HepG2 (cell line): ENCODE data around the gene POFUT1. TPM values are rescaled to one million over a fixed set of nuclear protein-coding genes. Genes with fewer than 3 reads are reported as not detected.

Experiments used
- ATAC-seq: fragments of 200-7000 bp; cut with Tn5 transposase; 3 replicates; pipeline ENCODE4 v1.9.1; 2020; ENCODE audit warnings: mild to moderate bottlenecking, moderate library complexity
- BruUV-seq: library from RNA; stranded (reverse); fragments of 400-500 nt; replicated peaks from 2 replicates; lab custom pipeline; 2021; lab: Mats Ljungman, UMichigan
- CTCF ChIA-PET: fragments of 300-600 bp; formaldehyde crosslinking; extraction: SDS; loops from one replicate; lab custom pipeline; 2021; ENCODE audit warnings: low total read pairs, inconsistent platforms, low intra/inter-chr PET ratio; lab: Yijun Ruan, JAX
- POLR2A ChIA-PET: fragments of 350-600 bp; sonication (Branson Sonifier 250); formaldehyde crosslinking; loops from one replicate; lab custom pipeline; 2020; ENCODE audit warnings: antibody characterized with exemption, inconsistent platforms; lab: Yijun Ruan, JAX
- DNase-seq: peaks from one replicate; pipeline ENCODE4 v3.0.0-alpha.2; 2015; ENCODE audit warnings: low spot score
- FAIRE-seq: peaks from 3 replicates; lab custom pipeline; 2011; peaks lifted over from hg19 to GRCh38; lab: Jason Lieb, UNC
- H2AFZ ChIP-seq: one replicate; pipeline ENCODE4 v1.6.1; 2011; ENCODE audit warnings: low read length, inconsistent platforms
- H3K27ac ChIP-seq: fragments of 300-600 bp; 3 replicates; pipeline ENCODE4 v1.8.0; 2011; ENCODE audit warnings: mixed run types, mild to moderate bottlenecking, mixed read lengths, low read length, inconsistent platforms; ENCODE audit not compliant: insufficient read depth; ENCODE audit errors: extremely low read length
- H3K27me3 ChIP-seq, 2 experiments: fragments of 200-600 bp in 1 of 2; 2 replicates in 1 of 2; 3 replicates in 1 of 2; pipeline versions ENCODE4 v1.6.0 to v1.8.0; 2011; ENCODE audit warnings: low read length in 2 of 2, mild to moderate bottlenecking in 2 of 2, moderate library complexity in 2 of 2, inconsistent platforms in 1 of 2; ENCODE audit not compliant: insufficient read depth in 2 of 2, control insufficient read depth in 1 of 2
- H3K36me3 ChIP-seq, 2 experiments: fragments of 200-600 bp in 1 of 2; replicated peaks in 1 of 2; 2 replicates in 1 of 2; 3 replicates in 1 of 2; pipeline versions ENCODE4 v1.5.1 to v1.8.0; 2011; ENCODE audit warnings: low read length in 2 of 2, inconsistent platforms in 1 of 2; ENCODE audit not compliant: insufficient read depth in 2 of 2, control insufficient read depth in 1 of 2
- H3K4me1 ChIP-seq: 2 replicates; pipeline ENCODE4 v1.5.1; 2012; ENCODE audit warnings: low read length, inconsistent platforms; ENCODE audit not compliant: insufficient read depth
- H3K4me2 ChIP-seq: 2 replicates; pipeline ENCODE4 v1.6.0; 2011; ENCODE audit warnings: low read depth, low read length, inconsistent platforms
- H3K4me3 ChIP-seq, 3 experiments: fragments of 200-600 bp in 1 of 3; sonication (generic), shearing (Covaris generic) in 1 of 3; replicated peaks in 1 of 3; 2 replicates each; pipeline ENCODE4 v1.5.1; 2011 to 2016; ENCODE audit warnings: low read length in 3 of 3, inconsistent platforms in 2 of 3, low read depth in 2 of 3, mild to moderate bottlenecking in 2 of 3, control low read depth in 1 of 3, mixed read lengths in 1 of 3; ENCODE audit not compliant: insufficient read depth in 1 of 3
- H3K79me2 ChIP-seq: one replicate; pipeline ENCODE4 v1.6.1; 2011; ENCODE audit warnings: low read length, inconsistent platforms; ENCODE audit not compliant: insufficient read depth
- H3K9ac ChIP-seq: 2 replicates; pipeline ENCODE4 v1.6.0; 2011; ENCODE audit warnings: mild to moderate bottlenecking, low read depth, low read length, inconsistent platforms; ENCODE audit not compliant: insufficient read depth
- H3K9me3 ChIP-seq: 2 replicates; pipeline ENCODE4 v1.5.1; 2012; ENCODE audit warnings: mild to moderate bottlenecking, low read length
- H4K20me1 ChIP-seq: 2 replicates; pipeline ENCODE4 v1.6.0; 2011; ENCODE audit warnings: inconsistent platforms, mild to moderate bottlenecking, low read length, moderate library complexity; ENCODE audit not compliant: insufficient read depth
- DMAP1 ChIP-seq: IDR thresholded peaks from 2 replicates; pipeline ENCODE4 v1.6.1; 2016
- ISL2 ChIP-seq: sonication (generic); formaldehyde crosslinking; IDR thresholded peaks from 2 replicates; pipeline ENCODE4 v1.5.0; 2020; ENCODE audit warnings: missing genetic modification reagents
- MED1 ChIP-seq: sonication (generic); formaldehyde crosslinking; IDR thresholded peaks from 2 replicates; pipeline ENCODE4 v1.4.0; 2020; ENCODE audit warnings: missing genetic modification reagents
- MXI1 ChIP-seq: IDR thresholded peaks from 3 replicates; pipeline ENCODE4 v1.6.1; 2012; ENCODE audit warnings: low read depth, low read length, inconsistent platforms, borderline replicate concordance
- RXRB ChIP-seq: IDR thresholded peaks from 2 replicates; pipeline ENCODE4 v1.6.1; 2016; ENCODE audit warnings: borderline replicate concordance, missing genetic modification reagents, missing compliant biosample characterization
- SCMH1 ChIP-seq: sonication (generic); formaldehyde crosslinking; IDR thresholded peaks from 2 replicates; pipeline ENCODE4 v1.9.0; 2021; ENCODE audit warnings: missing genetic modification reagents, mild to moderate bottlenecking, borderline replicate concordance
- SKI ChIP-seq: fragments of 450-650 bp; IDR thresholded peaks from one replicate; pipeline ENCODE4 v1.6.1; 2018; ENCODE audit warnings: mild to moderate bottlenecking; ENCODE audit not compliant: partially characterized antibody
- SNAI1 ChIP-seq: sonication (generic); formaldehyde crosslinking; IDR thresholded peaks from 2 replicates; pipeline ENCODE4 v1.5.0; 2020; ENCODE audit warnings: mild to moderate bottlenecking, missing genetic modification reagents, borderline replicate concordance
- STAT6 ChIP-seq: sonication (generic); formaldehyde crosslinking; IDR thresholded peaks from 2 replicates; pipeline ENCODE4 v1.4.0; 2020; ENCODE audit warnings: missing genetic modification reagents, mild to moderate bottlenecking, borderline replicate concordance
- TBP ChIP-seq: sonication (generic); formaldehyde crosslinking; IDR thresholded peaks from 2 replicates; pipeline ENCODE4 v1.5.0; 2020; ENCODE audit warnings: missing genetic modification reagents
- TFAP4 ChIP-seq: sonication (generic); IDR thresholded peaks from 2 replicates; pipeline ENCODE4 v1.6.1; 2016; ENCODE audit warnings: low read depth, borderline replicate concordance
- ZNF205 ChIP-seq: IDR thresholded peaks from 2 replicates; pipeline ENCODE4 v1.6.1; 2018; ENCODE audit warnings: missing biosample characterization, missing genetic modification reagents
- ZNF431 ChIP-seq: sonication (generic); formaldehyde crosslinking; IDR thresholded peaks from 2 replicates; pipeline ENCODE4 v1.9.0; 2022; ENCODE audit warnings: missing genetic modification reagents, low read depth, mild to moderate bottlenecking, borderline replicate concordance
- ZNF782 ChIP-seq: sonication (generic); formaldehyde crosslinking; IDR thresholded peaks from 2 replicates; pipeline ENCODE4 v1.4.0; 2020; ENCODE audit warnings: missing genetic modification reagents, mild to moderate bottlenecking, borderline replicate concordance
- ZNF788 ChIP-seq: sonication (generic); formaldehyde crosslinking; IDR thresholded peaks from 2 replicates; pipeline ENCODE4 v1.5.0; 2020; ENCODE audit warnings: mild to moderate bottlenecking, missing genetic modification reagents, borderline replicate concordance
- WGBS: methylation state at CpG from one replicate; pipeline ENCODE4 v1.1.6; 2017; ENCODE audit warnings: low lambda C conversion rate; 5-methylcytosine and 5-hydroxymethylcytosine counted together
- in situ Hi-C: cut with HindIII; loops from 2 replicates; pipeline ENCODE4 v1.10.0; 2017; ENCODE audit warnings: low pct_unique_long_range_greater_than_20kb; ENCODE audit not compliant: extremely low pct_ligation_motif_present
- intact Hi-C: fragments of 100-400 bp; cut with micrococcal nuclease; formaldehyde crosslinking; loops from one replicate; pipeline ENCODE4 v1.10.0; 2022; ENCODE audit not compliant: unreplicated experiment
- polyA plus RNA-seq, 8 experiments: library from polyadenylated mRNA; depleted of rRNA in 3 of 8; stranded (reverse) in 7 of 8; unstranded in 1 of 8; fragments of >200 nt; fragmentation: Illumina TruSeq in 4 of 8; extraction: Trizol in 4 of 8; gene quantifications; 2 replicates each; pipeline versions ENCODE4 v1.2.1 to v1.2.3, GENCODE V29; 2011 to 2016; ENCODE audit warnings: low read depth in 4 of 8, missing spikeins in 1 of 8, mixed read lengths in 1 of 8; ENCODE audit not compliant: insufficient read depth in 1 of 8
- total RNA-seq, 5 experiments: library from RNA; depleted of rRNA; stranded (reverse); fragments of >200 nt; fragmentation: Illumina TruSeq; extraction: Trizol; gene quantifications; 2 replicates each; pipeline ENCODE4 v1.2.3, GENCODE V29; 2016; ENCODE audit warnings: low read depth in 1 of 5
- TF ChIP-seq, protein P1 (sequence below): sonication (generic); formaldehyde crosslinking; IDR thresholded peaks from 2 replicates; pipeline ENCODE4 v1.9.0; 2021; ENCODE audit warnings: missing genetic modification reagents, borderline replicate concordance

The POFUT1 gene
- total and polyA plus RNA-seq, 2 of the 13 experiments (the other 11 are each of a cell fraction or from before 2014, with no cell fraction given) = 35.5 to 58.3 TPM

DNA sequence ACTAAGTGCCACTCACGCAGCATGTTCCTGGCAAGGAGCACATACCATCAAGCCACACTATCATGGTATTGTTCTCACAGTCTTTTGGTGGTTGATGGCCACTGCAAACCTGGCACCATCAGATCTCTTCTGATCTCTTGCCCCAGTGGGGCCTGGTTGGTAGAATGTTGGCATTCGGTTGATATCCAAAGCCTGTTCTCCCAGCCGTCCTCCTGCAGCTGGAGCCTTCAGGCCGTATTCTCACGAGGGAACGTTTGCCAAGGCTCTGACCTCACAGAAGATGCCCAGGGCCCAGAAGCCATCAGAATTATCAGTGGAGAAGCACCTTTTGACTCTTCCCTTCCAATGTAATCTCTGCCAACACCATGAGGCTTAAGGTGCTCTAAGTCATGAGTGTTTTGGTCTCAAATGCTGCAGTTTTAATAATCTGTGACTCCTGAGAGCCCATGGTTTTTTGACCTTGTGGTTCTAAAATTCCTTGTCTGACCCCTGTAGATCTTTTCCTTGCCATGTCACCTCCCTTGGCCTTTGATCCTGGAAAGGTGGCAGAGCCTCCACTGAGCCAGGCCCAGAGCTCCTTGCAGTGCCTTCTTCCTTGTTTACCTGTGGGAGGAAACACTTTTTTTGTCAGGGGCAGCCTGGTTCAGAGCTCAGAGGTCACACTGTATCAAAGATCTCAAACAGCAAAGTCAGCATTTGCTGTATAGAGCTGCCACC, 27.8 kb downstream of the POFUT1 start:
- Histone ChIP-seq H3K4me3 (no peak overlapping the region), H3K4me1 (peaks cover 29% of the 10 kb centered on the region), H3K36me3 (peaks cover 20 to 48% of the 10 kb centered on the region in 2 experiments), H3K4me2 (peak overlapping the region; percentile 34), H2AFZ (no peak overlapping the region), H3K9me3 (no peaks in the 10 kb centered on the region), H4K20me1 (no peaks in the 10 kb centered on the region), H3K9ac (no peak overlapping the region), H3K27ac (peak overlapping the region; percentile 55), H3K79me2 (no peaks in the 10 kb centered on the region), H3K27me3 (no peaks in the 10 kb centered on the region)
- in situ Hi-C loops = no loop called here
- no TSS peak for BruUV-seq
- DNase-seq = peak; percentile 54
- POLR2A ChIA-PET = interaction anchor here (0.7 to 1.9 kb wide), 6 partner anchors 9 to 124 kb away, joined by 3 to 19 read pairs (median 4); partner anchors contain the start of gene ASXL1
- CTCF ChIA-PET = no interaction called here
- intact Hi-C loops = no loop called here
- FAIRE-seq = peak; percentile 90
- ATAC-seq = peak; percentile 69
- WGBS = 95% methylated on average over 6 of the region's 6 CpGs
- TF ChIP-seq SKI (no peak), MXI1 (no peak), TBP (CRISPR knock-in tag) (no peak), RXRB (peak; percentile 79; the same call in 1 of the 2 replicates), ZNF782 (CRISPR knock-in tag) (0 out of 2 replicates have a peak, but pooled peaks have one; percentile 57), DMAP1 (CRISPR knock-in tag) (no peak), STAT6 (CRISPR knock-in tag) (0 out of 2 replicates have a peak, but pooled peaks have one; percentile 75), ZNF205 (CRISPR knock-in tag) (no peak), SCMH1 (CRISPR knock-in tag) (no peak), ZNF788 (CRISPR knock-in tag) (peak; percentile 68; the same call in 1 of the 2 replicates), ISL2 (CRISPR knock-in tag) (no peak), SNAI1 (CRISPR knock-in tag) (no peak), ZNF431 (CRISPR knock-in tag) (no peak), TFAP4 (no peak), MED1 (peak; percentile 64)
- TF ChIP-seq, protein P1, sequence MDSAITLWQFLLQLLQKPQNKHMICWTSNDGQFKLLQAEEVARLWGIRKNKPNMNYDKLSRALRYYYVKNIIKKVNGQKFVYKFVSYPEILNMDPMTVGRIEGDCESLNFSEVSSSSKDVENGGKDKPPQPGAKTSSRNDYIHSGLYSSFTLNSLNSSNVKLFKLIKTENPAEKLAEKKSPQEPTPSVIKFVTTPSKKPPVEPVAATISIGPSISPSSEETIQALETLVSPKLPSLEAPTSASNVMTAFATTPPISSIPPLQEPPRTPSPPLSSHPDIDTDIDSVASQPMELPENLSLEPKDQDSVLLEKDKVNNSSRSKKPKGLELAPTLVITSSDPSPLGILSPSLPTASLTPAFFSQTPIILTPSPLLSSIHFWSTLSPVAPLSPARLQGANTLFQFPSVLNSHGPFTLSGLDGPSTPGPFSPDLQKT (CRISPR knock-in tag) = no peak
